Measurements from ENCODE around the gene ASB2.

ASB2 gene

GRCh38 chr14:93930296-93930988 is 45.9 kb downstream of the ASB2 start:
- DNase-seq (ENCODE audit: low read depth in 2 of 2, low spot score in 1 of 2) = no peak

GRCh38 chr14:93929657-93930056 is 46.7 kb downstream of the ASB2 start:
- DNase-seq (ENCODE audit: low read depth in 2 of 2, low spot score in 1 of 2) = no peak

GRCh38 chr14:93929048-93929535 is 47.3 kb downstream of the ASB2 start:
- no peak for DNase-seq (ENCODE audit: low read depth in 2 of 2, low spot score in 1 of 2)

- no peak for DNase-seq (ENCODE audit: low read depth in 2 of 2, low spot score in 1 of 2)
Observed at GRCh38 chr14:93928184-93929047, 48.0 kb downstream of the ASB2 start.

- DNase-seq (ENCODE audit: low read depth in 2 of 2, low spot score in 1 of 2) = no peak
Observed at GRCh38 chr14:93927800-93928145, 48.6 kb downstream of the ASB2 start.

GRCh38 chr14:93926873-93927799 is 49.2 kb downstream of the ASB2 start, which contains the start of gene FAM181A:
Gene FAM181A (plus strand): TSS chr14:93927344. CDS start chr14:93928286, 942 bp downstream.
- DNase-seq (ENCODE audit: low read depth in 2 of 2, low spot score in 1 of 2) = no peak

- DNase-seq (ENCODE audit: low read depth in 2 of 2, low spot score in 1 of 2) = no peak
Observed at GRCh38 chr14:93926245-93926872, 50.0 kb downstream of the ASB2 start.

GRCh38 chr14:93925374-93925895 is 50.9 kb downstream of the ASB2 start:
- DNase-seq (ENCODE audit: low read depth in 2 of 2, low spot score in 1 of 2) = no peak

GRCh38 chr14:93924592-93925355 is 51.6 kb downstream of the ASB2 start:
- no peak for DNase-seq (ENCODE audit: low read depth in 2 of 2, low spot score in 1 of 2)

GRCh38 chr14:93923626-93924025 is 52.7 kb downstream of the ASB2 start:
- DNase-seq (ENCODE audit: low read depth in 2 of 2, low spot score in 1 of 2) = no peak

GRCh38 chr14:93921001-93921806 is 55.2 kb downstream of the ASB2 start:
- no peak for DNase-seq (ENCODE audit: low read depth in 2 of 2, low spot score in 1 of 2)

- no peak for DNase-seq (ENCODE audit: low read depth in 2 of 2, low spot score in 1 of 2)
Observed at GRCh38 chr14:93917141-93917540, 59.2 kb downstream of the ASB2 start.

GRCh38 chr14:93916498-93916897 is 59.9 kb downstream of the ASB2 start:
- no peak for DNase-seq (ENCODE audit: low read depth in 2 of 2, low spot score in 1 of 2)

- DNase-seq (ENCODE audit: low read depth in 2 of 2, low spot score in 1 of 2) = no peak
Observed at GRCh38 chr14:93915800-93916199, 60.6 kb downstream of the ASB2 start.

GRCh38 chr14:93915070-93915705 is 61.2 kb downstream of the ASB2 start:
- no peak for DNase-seq (ENCODE audit: low read depth in 2 of 2, low spot score in 1 of 2)

GRCh38 chr14:93914278-93914677 is 62.1 kb downstream of the ASB2 start:
- no peak for DNase-seq (ENCODE audit: low read depth in 2 of 2, low spot score in 1 of 2)

- DNase-seq (ENCODE audit: low read depth in 2 of 2, low spot score in 1 of 2) = no peak
Observed at GRCh38 chr14:93912782-93913181, 63.6 kb downstream of the ASB2 start.

- DNase-seq (ENCODE audit: low read depth in 2 of 2, low spot score in 1 of 2) = no peak
Observed at GRCh38 chr14:93911975-93912615, 64.3 kb downstream of the ASB2 start.
